ENCODE results near the gene CST4. TPM values are rescaled to one million over a fixed set of nuclear protein-coding genes. Genes with fewer than 3 reads are reported as not detected.

The CST4 gene
- total and polyA plus RNA-seq, 2 donors (not counting 3 experiments of a cell fraction or from before 2014, with no cell fraction given) = not detected

DNA sequence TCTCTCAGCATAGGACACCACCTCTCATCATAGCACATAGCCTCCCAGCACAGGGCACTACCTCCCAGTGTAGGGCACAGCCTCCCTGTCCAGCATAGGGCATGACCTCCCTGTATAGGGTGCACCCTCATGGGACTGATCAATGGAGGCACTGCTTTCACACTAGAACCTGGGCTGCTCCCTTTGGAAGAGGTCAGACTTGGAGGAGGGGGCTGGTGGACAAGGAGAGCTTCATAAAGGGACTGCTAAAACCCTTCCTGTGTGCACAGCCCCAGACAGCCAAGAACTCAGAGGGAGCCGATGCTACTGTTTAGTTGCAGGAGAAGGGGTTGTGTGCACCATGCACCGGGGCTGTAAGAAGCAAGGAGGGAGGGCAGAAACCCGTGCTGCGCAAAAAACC, 21.9 kb upstream of the CST4 start:
- no peak for FAIRE-seq
- Histone ChIP-seq H3K4me2 (ENCODE audit: insufficient read depth, low read length) (no peak overlapping the region), H3K9me3 (replicated peaks; ENCODE audit: control insufficient read depth, insufficient read depth, low read length) (no peaks in the 10 kb centered on the region), H3K9me1 (replicated peaks; ENCODE audit: control insufficient read depth, extremely low read depth, insufficient read depth, low read length) (no peaks in the 10 kb centered on the region), H3K4me3 (replicated peaks in 1 of 3; ENCODE audit: insufficient read depth in 1 of 3, low read depth in 1 of 3, low read length in 3 of 3) (no peak overlapping the region), H2AFZ (ENCODE audit: low read depth, low read length) (no peak overlapping the region), H3K36me3 (ENCODE audit: control insufficient read depth in 2 of 2, extremely low read depth in 1 of 2, insufficient read depth in 2 of 2, low read length in 2 of 2) (no peaks in the 10 kb centered on the region), H3K79me2 (ENCODE audit: control insufficient read depth, insufficient read depth, low read length) (no peaks in the 10 kb centered on the region), H3K4me1 (ENCODE audit: control insufficient read depth, extremely low read depth, insufficient read depth, low read length) (no peaks in the 10 kb centered on the region), H3K27ac (ENCODE audit: insufficient read depth, low read depth, low read length) (no peak overlapping the region), H3K9ac (replicated peaks; ENCODE audit: extremely low read depth, insufficient read depth, low read length) (no peak overlapping the region), H4K20me1 (replicated peaks; ENCODE audit: control insufficient read depth, extremely low read depth, insufficient read depth, low read length) (no peaks in the 10 kb centered on the region), H3K27me3 (ENCODE audit: control insufficient read depth in 2 of 2, insufficient read depth in 2 of 2, low read length in 2 of 2) (peaks cover 10 to 13% of the 10 kb centered on the region in 2 experiments)
- ChIA-PET POLR2A (no interaction called here), CTCF (no interaction called here)
- DNase-seq (ENCODE audit: low read depth, low spot score) = no peak
- intact Hi-C loops (cut with micrococcal nuclease) = no loop called here
- no TSS peak for BruUV-seq (replicated peaks)
- dilution Hi-C loops (cut with MboI; ENCODE audit: extremely low pct_ligation_motif_present, low sequenced_read_pairs) = no loop called here
- TF ChIP-seq MYC (IDR thresholded peaks at IDR 0.05; ENCODE audit: low read depth, low read length) (no peak), FOS (IDR thresholded peaks at IDR 0.05; ENCODE audit: borderline replicate concordance, insufficient read depth, low read length) (no peak), POLR2AphosphoS5 (IDR thresholded peaks at IDR 0.05; ENCODE audit: insufficient read depth, low read depth, low read length) (no peak), GATA2 (IDR thresholded peaks at IDR 0.05; ENCODE audit: insufficient read depth, insufficient read length, low read depth, low read length) (no peak), JUN (IDR thresholded peaks at IDR 0.05; ENCODE audit: borderline replicate concordance, insufficient read depth, insufficient read length, low read depth) (no peak), POLR2A (IDR thresholded peaks at IDR 0.05; ENCODE audit: low read depth, low read length) (no peak), EZH2 (IDR thresholded peaks at IDR 0.05; ENCODE audit: borderline replicate concordance, low read depth, low read length, severe bottlenecking) (no peak)
- TF ChIP-seq, protein P1, sequence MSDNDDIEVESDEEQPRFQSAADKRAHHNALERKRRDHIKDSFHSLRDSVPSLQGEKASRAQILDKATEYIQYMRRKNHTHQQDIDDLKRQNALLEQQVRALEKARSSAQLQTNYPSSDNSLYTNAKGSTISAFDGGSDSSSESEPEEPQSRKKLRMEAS (IDR thresholded peaks at IDR 0.05; ENCODE audit: insufficient read depth, insufficient read length) = no peak
- TF ChIP-seq, protein P2, sequence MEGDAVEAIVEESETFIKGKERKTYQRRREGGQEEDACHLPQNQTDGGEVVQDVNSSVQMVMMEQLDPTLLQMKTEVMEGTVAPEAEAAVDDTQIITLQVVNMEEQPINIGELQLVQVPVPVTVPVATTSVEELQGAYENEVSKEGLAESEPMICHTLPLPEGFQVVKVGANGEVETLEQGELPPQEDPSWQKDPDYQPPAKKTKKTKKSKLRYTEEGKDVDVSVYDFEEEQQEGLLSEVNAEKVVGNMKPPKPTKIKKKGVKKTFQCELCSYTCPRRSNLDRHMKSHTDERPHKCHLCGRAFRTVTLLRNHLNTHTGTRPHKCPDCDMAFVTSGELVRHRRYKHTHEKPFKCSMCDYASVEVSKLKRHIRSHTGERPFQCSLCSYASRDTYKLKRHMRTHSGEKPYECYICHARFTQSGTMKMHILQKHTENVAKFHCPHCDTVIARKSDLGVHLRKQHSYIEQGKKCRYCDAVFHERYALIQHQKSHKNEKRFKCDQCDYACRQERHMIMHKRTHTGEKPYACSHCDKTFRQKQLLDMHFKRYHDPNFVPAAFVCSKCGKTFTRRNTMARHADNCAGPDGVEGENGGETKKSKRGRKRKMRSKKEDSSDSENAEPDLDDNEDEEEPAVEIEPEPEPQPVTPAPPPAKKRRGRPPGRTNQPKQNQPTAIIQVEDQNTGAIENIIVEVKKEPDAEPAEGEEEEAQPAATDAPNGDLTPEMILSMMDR (IDR thresholded peaks at IDR 0.05; ENCODE audit: extremely low read depth in 1 of 2, insufficient read depth in 1 of 2, low read depth in 1 of 2, low read length in 2 of 2) = no peak
